ENCODE measurements around the gene SELENBP1. TPM values are rescaled to one million over a fixed set of nuclear protein-coding genes. Genes with fewer than 3 reads are reported as not detected.

SELENBP1 gene
- total and polyA plus RNA-seq, 4 donors = 84.1 to 282 (median 186) TPM

DNA sequence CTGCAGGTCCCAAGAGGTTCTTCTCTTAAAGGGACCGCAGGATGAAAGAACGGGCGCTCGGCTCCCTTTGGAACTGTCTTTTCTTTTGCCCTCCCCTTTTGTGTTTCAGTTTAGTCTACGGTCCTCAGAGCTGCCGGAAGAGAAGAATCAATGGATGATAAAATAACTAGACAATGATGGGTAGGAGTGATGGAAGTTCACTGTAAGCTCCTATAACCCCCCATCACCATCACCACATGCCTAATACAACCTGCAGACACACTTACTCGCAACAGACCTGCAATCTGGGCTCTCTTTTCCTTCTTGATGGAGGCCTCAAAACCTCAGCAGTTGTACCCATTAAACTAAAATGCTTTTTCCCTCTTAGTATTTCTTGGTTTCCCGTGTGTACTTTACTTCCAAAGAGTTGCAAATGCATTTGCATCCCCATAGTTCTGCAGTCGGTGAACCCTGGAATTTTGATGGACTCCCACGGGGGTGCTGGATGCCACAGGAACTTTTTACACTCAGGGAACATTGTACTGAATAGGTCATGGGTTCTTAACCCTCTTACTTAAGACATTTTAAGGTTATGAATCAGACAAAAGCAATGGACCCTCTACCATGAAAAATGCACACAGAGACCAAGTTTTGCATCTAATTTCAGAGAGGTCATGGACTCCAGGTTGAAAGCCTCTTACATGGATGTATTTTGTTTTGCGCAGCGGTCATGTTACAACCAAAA, 24.8 kb downstream of the SELENBP1 start:
- WGBS, 2 donors = 28 to 32% methylated on average over 12 of the region's 12 CpGs

DNA sequence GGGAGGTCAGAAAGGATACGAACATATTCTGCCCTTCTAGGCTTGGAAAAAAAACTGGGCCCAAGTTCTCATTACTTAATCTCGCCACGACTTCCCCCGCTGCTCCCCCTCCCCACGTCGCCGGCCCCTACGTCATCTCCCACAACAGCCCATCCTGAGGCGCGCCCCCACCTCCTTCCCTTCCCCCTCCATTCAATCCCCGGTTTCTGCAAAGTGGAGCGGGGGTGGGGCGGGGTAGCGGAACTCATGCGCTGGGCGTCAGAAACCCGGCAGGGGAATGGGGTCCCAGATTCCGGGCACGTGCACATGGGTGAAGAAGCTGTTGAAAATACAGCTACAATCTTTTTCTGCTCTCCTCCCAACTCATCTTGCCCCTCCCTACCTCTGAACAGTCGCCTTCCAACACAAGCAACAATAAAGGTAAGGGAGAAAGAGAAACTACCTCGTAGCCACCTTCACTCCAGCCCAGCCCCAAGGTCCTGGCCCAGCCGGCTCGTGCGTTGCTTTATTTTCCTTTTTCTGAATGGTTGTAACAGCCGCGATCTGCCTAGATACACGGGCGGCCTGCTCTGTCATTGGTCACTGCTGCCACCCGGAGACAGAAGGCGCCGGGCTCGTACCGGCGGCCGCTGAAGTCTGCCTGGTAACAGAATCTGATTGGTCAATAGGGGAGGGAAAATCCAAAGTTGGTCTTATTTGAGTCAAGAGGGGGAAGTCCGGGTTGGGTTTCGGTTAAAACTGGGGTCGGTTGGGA, 25.6 kb downstream of the SELENBP1 start, which contains the start of gene RFX5:
Gene RFX5 (minus strand): TSS at position 484 of the 754 bp plus-strand sequence. CDS start 932 bp downstream, outside the sequence.
- DNase-seq (peak; percentile 98 to 99 (median 98)), ATAC-seq (ENCODE audit: insufficient read depth, low FRiP score) (peak; percentile 97)
- Histone ChIP-seq H3K36me3 (ENCODE audit: control insufficient read depth in 4 of 4, insufficient read depth in 4 of 4, low read length in 4 of 4) (peaks cover 0 to 18% (median 6%) of the 10 kb centered on the region in 4 donors), H3K4me3 (peak within 1 kb of the TSS; percentile 58), H3K27ac (ENCODE audit: low read depth in 1 of 2, low read length in 1 of 2) (peak within 1 kb of the TSS; percentile 56 to 90), H3K9me3 (ENCODE audit: control insufficient read depth in 4 of 4, insufficient read depth in 3 of 4, low read length in 3 of 4) (peaks cover 0 to under 1% (median 0%) of the 10 kb centered on the region in 4 donors), H3K4me1 (ENCODE audit: control insufficient read depth in 5 of 5, insufficient read depth in 5 of 5, low read length in 5 of 5) (peaks cover 0 to 14% (median 3%) of the 10 kb centered on the region in 5 donors), H3K27me3 (ENCODE audit: control insufficient read depth in 3 of 3, insufficient read depth in 3 of 3, low read length in 2 of 3) (no peaks in the 10 kb centered on the region), H3K9ac (ENCODE audit: insufficient read depth in 1 of 2, low read length in 2 of 2) (peak within 1 kb of the TSS; percentile 83 to 99)
- 0% methylated on average over 38 of the region's 38 CpGs for WGBS, 2 donors
- TF ChIP-seq CTCF (IDR thresholded peaks at IDR 0.05; ENCODE audit: control extremely low read depth, extremely low read depth) = no peak

More for the DNA sequence above, 24.8 kb downstream of the SELENBP1 start:
- Histone ChIP-seq H3K9ac (ENCODE audit: insufficient read depth in 1 of 2, low read length in 2 of 2) (peak overlapping the region in 1 of 2 donors; percentile 62), H3K4me3 (peak overlapping the region; percentile 16), H3K9me3 (ENCODE audit: control insufficient read depth in 4 of 4, insufficient read depth in 3 of 4, low read length in 3 of 4) (peaks cover 0 to 3% (median 0%) of the 10 kb centered on the region in 4 donors), H3K4me1 (ENCODE audit: control insufficient read depth in 5 of 5, insufficient read depth in 5 of 5, low read length in 5 of 5) (peaks cover 0 to 14% (median 3%) of the 10 kb centered on the region in 5 donors), H3K27ac (ENCODE audit: low read depth in 1 of 2, low read length in 1 of 2) (peak overlapping the region; percentile 27 to 57), H3K27me3 (ENCODE audit: control insufficient read depth in 3 of 3, insufficient read depth in 3 of 3, low read length in 2 of 3) (no peaks in the 10 kb centered on the region), H3K36me3 (ENCODE audit: control insufficient read depth in 4 of 4, insufficient read depth in 4 of 4, low read length in 4 of 4) (peaks cover 0 to 17% (median 6%) of the 10 kb centered on the region in 4 donors)
- ATAC-seq (ENCODE audit: insufficient read depth, low FRiP score) = no peak
- DNase-seq = no peak
- TF ChIP-seq CTCF (IDR thresholded peaks at IDR 0.05; ENCODE audit: control extremely low read depth, extremely low read depth) = no peak

GRCh38 chr1:151346082-151346768, 26.3 kb downstream of the SELENBP1 start:
- H3K9ac ChIP-seq (ENCODE audit: insufficient read depth in 1 of 2, low read length in 2 of 2) = peak overlapping the region; percentile 83 to 99
- H3K4me3 ChIP-seq = peak overlapping the region; percentile 58
- H3K36me3 ChIP-seq (ENCODE audit: control insufficient read depth in 4 of 4, insufficient read depth in 4 of 4, low read length in 4 of 4) = peaks cover 0 to 18% (median 6%) of the 10 kb centered on the region in 4 donors
- 37 to 48% methylated on average over 7 of the region's 7 CpGs for WGBS, 2 donors
- DNase-seq = peak in 1 of 3 donors; percentile 20
- H3K27ac ChIP-seq (ENCODE audit: low read depth in 1 of 2, low read length in 1 of 2) = peak overlapping the region in 1 of 2 donors; percentile 90
- no peaks in the 10 kb centered on the region for H3K9me3 ChIP-seq (ENCODE audit: control insufficient read depth in 4 of 4, insufficient read depth in 3 of 4, low read length in 3 of 4)
- H3K27me3 ChIP-seq (ENCODE audit: control insufficient read depth in 3 of 3, insufficient read depth in 3 of 3, low read length in 2 of 3) = no peaks in the 10 kb centered on the region
- TF ChIP-seq CTCF (IDR thresholded peaks at IDR 0.05; ENCODE audit: control extremely low read depth, extremely low read depth) = no peak
- peaks cover 0 to 14% (median 3%) of the 10 kb centered on the region in 5 donors for H3K4me1 ChIP-seq (ENCODE audit: control insufficient read depth in 5 of 5, insufficient read depth in 5 of 5, low read length in 5 of 5)
- ATAC-seq (ENCODE audit: insufficient read depth, low FRiP score) = no peak

Data from lung (tissue), 12 donors.